Neural cell (in vitro differentiated cells): ENCODE results near the gene TRIM2.

Source experiments
- CTCF ChIP-seq: fragments of 450-650 bp; IDR thresholded peaks from 2 replicates; pipeline ENCODE4 v1.5.1; 2014; ENCODE audit warnings: antibody characterized with exemption, mild to moderate bottlenecking, moderate library complexity; ENCODE audit not compliant: poor library complexity, severe bottlenecking
- MXI1 ChIP-seq: fragments of 450-650 bp; conservative IDR thresholded peaks from 2 replicates; pipeline ENCODE4 v1.6.1; 2014; ENCODE audit warnings: antibody characterized with exemption, mild to moderate bottlenecking; ENCODE audit not compliant: poor library complexity, severe bottlenecking
- POLR2AphosphoS5 ChIP-seq: IDR thresholded peaks from 2 replicates; pipeline ENCODE4 v1.6.1; 2012
- REST ChIP-seq: IDR thresholded peaks from 2 replicates; pipeline ENCODE4 v1.6.1; 2012; ENCODE audit warnings: borderline replicate concordance
- TAF1 ChIP-seq: IDR thresholded peaks from 2 replicates; pipeline ENCODE4 v1.6.1; 2012; ENCODE audit warnings: low read depth

- TF ChIP-seq CTCF (no peak), POLR2AphosphoS5 (no peak), REST (no peak), MXI1 (no peak), TAF1 (no peak)
Measured at GRCh38 chr4:153273751-153274150, 69.5 kb downstream of the TRIM2 start.
